HEK293T (cell line): ENCODE results near the gene CKMT2.
A peak's percentile ranks its signal among the peaks of the same experiment; 100 is the strongest.

ENCODE experiments used
- CTCF ChIA-PET: fragments of 350-600 bp; formaldehyde crosslinking; extraction: SDS; loops from one replicate; lab custom pipeline; 2021; ENCODE audit warnings: antibody characterized with exemption, inconsistent platforms; lab: Yijun Ruan, JAX
- POLR2A ChIA-PET: fragments of 350-600 bp; formaldehyde crosslinking; extraction: SDS; loops from one replicate; lab custom pipeline; 2020; ENCODE audit warnings: antibody characterized with exemption, inconsistent platforms; lab: Yijun Ruan, JAX
- DNase-seq: peaks from one replicate; pipeline ENCODE4 v3.0.0; 2012; ENCODE audit warnings: mixed read lengths; ENCODE audit errors: extremely low spot score
- ARNT ChIP-seq: fragments of 450-650 bp; IDR thresholded peaks from 2 replicates; pipeline ENCODE4 v1.6.1; 2017; ENCODE audit warnings: mild to moderate bottlenecking
- BHLHE40 ChIP-seq: fragments of 450-650 bp; IDR thresholded peaks from 2 replicates; pipeline ENCODE4 v1.6.1; 2016; ENCODE audit warnings: mild to moderate bottlenecking, moderate library complexity, borderline replicate concordance
- CTBP1 ChIP-seq: fragments of 450-650 bp; IDR thresholded peaks from 2 replicates; pipeline ENCODE4 v1.6.1; 2016; ENCODE audit warnings: borderline replicate concordance
- ELF4 ChIP-seq: fragments of 450-650 bp; IDR thresholded peaks from 2 replicates; pipeline ENCODE4 v1.6.1; 2017; ENCODE audit warnings: antibody characterized with exemption
- FOXA1 ChIP-seq: fragments of 450-650 bp; IDR thresholded peaks from 2 replicates; pipeline ENCODE4 v1.6.1; 2016; ENCODE audit warnings: mild to moderate bottlenecking
- FOXK2 ChIP-seq: fragments of 450-650 bp; IDR thresholded peaks from 2 replicates; pipeline ENCODE4 v1.6.1; 2016; ENCODE audit warnings: mild to moderate bottlenecking
- FOXM1 ChIP-seq: fragments of 450-650 bp; IDR thresholded peaks from 2 replicates; pipeline ENCODE4 v1.6.1; 2017; ENCODE audit warnings: mild to moderate bottlenecking, borderline replicate concordance
- HDGF ChIP-seq: fragments of 450-650 bp; IDR thresholded peaks from 2 replicates; pipeline ENCODE4 v1.6.1; 2017; ENCODE audit warnings: antibody characterized with exemption, borderline replicate concordance
- L3MBTL2 ChIP-seq: fragments of 450-650 bp; conservative IDR thresholded peaks from 2 replicates; pipeline ENCODE4 v1.6.1; 2016; ENCODE audit warnings: mild to moderate bottlenecking
- LEF1 ChIP-seq: fragments of 450-650 bp; IDR thresholded peaks from 2 replicates; pipeline ENCODE4 v1.6.1; 2017; ENCODE audit warnings: mild to moderate bottlenecking, borderline replicate concordance
- NFRKB ChIP-seq: fragments of 450-650 bp; IDR thresholded peaks from 2 replicates; pipeline ENCODE4 v1.6.1; 2016; ENCODE audit warnings: mild to moderate bottlenecking, moderate library complexity
- SP1 ChIP-seq: fragments of 450-650 bp; IDR thresholded peaks from 2 replicates; pipeline ENCODE4 v1.6.1; 2017
- SUZ12 ChIP-seq: fragments of 450-650 bp; IDR thresholded peaks from 2 replicates; pipeline ENCODE4 v1.6.1; 2016; ENCODE audit warnings: mild to moderate bottlenecking
- TARDBP ChIP-seq: fragments of 450-650 bp; IDR thresholded peaks from 2 replicates; pipeline ENCODE4 v1.6.1; 2016
- ZNF384 ChIP-seq: fragments of 450-650 bp; IDR thresholded peaks from 2 replicates; pipeline ENCODE4 v1.6.1; 2016
- TF ChIP-seq, protein P1 (sequence below): fragments of 450-650 bp; IDR thresholded peaks from 2 replicates; pipeline ENCODE4 v1.6.1; 2016

CKMT2 gene

DNA sequence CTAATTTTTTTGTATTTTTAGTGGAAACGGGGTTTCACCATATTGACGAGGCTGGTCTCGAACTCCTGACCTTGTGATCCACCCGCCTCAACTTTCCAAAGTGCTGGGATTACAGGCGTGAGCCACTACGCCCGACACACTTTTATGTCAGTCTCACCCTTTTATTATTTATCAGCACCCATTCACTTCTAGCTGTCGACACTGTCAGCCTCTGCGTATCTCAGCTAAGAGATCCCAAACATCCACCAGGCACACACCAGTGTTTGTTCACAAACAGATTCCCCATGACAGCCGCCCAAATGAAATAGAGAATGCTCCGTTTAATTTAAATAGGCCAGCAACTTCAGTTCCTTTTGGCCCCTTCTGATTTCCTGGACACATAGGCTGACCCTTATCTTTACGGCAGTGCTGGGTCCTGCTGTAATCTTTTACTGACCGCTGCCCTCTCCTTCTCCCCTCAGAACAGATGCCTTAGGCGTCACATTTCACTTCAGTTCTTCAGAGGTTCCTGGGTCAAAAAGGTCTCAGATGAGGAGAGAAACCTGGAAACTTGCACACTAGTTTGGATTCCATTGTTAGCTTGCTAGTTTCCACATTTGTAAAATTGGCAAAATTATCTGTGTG is 43.1 kb upstream of the CKMT2 start:
- POLR2A ChIA-PET = interaction anchor here (1.0 kb wide), 1 partner anchor 535 kb away, joined by 3 read pairs; no protein-coding TSS in a partner anchor

DNA sequence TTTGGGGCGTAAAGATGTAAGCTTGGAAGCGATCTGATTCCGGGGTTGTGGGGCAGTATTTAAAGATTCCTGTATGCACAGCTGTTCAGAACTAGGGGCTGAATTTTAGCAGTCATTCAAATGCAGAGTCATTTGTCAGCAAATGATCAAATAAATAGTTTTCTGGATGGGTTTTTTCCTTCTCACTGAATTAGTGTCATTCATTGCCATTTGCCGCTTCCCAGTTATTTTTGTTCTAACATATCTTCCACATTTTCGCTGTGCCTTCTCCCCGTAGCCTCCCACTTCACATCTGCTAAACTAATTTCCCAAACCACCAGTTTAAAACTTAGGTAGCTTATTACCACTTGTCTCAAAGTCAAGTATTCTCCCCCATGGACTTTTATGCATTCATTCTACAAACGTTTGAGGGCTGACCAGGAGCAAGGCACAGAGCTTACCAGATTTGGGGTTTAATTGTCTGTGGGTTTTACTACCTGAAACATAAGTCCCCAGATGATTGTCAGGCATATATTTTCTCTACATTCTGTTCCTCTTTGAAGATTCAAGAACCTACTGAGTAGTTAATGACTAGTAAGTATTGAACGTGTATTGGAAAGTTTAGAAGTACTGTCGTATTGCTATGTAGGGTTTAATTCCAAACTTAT is 41.3 kb upstream of the CKMT2 start:
- no peak for DNase-seq
- no peak for TF ChIP-seq LEF1
- TF ChIP-seq NFRKB = no peak
- TF ChIP-seq FOXK2 = no peak
- no peak for TF ChIP-seq ELF4
- TF ChIP-seq, protein P1, sequence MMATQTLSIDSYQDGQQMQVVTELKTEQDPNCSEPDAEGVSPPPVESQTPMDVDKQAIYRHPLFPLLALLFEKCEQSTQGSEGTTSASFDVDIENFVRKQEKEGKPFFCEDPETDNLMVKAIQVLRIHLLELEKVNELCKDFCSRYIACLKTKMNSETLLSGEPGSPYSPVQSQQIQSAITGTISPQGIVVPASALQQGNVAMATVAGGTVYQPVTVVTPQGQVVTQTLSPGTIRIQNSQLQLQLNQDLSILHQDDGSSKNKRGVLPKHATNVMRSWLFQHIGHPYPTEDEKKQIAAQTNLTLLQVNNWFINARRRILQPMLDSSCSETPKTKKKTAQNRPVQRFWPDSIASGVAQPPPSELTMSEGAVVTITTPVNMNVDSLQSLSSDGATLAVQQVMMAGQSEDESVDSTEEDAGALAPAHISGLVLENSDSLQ = no peak
- no peak for TF ChIP-seq ARNT
- no peak for TF ChIP-seq FOXM1
- no peak for TF ChIP-seq SP1
- no peak for TF ChIP-seq TARDBP
- CTCF ChIA-PET = interaction anchor here (0.7 to 1.4 kb wide), 2 partner anchors 10 to 480 kb away, joined by 3 to 4 read pairs; no protein-coding TSS in a partner anchor
- POLR2A ChIA-PET = no interaction called here

More for the DNA sequence above, 43.1 kb upstream of the CKMT2 start:
- TF ChIP-seq FOXM1 = no peak
- TF ChIP-seq SP1 = no peak
- TF ChIP-seq, protein P1 = no peak
- TF ChIP-seq FOXK2 = no peak
- TF ChIP-seq ARNT = no peak
- no peak for TF ChIP-seq NFRKB
- TF ChIP-seq L3MBTL2 = no peak
- TF ChIP-seq HDGF = no peak
- no peak for TF ChIP-seq LEF1
- TF ChIP-seq FOXA1 = no peak
- CTCF ChIA-PET = interaction anchor here (1.1 kb wide), 1 partner anchor 8 kb away, joined by 4 read pairs; no protein-coding TSS in a partner anchor
- no peak for DNase-seq

DNA sequence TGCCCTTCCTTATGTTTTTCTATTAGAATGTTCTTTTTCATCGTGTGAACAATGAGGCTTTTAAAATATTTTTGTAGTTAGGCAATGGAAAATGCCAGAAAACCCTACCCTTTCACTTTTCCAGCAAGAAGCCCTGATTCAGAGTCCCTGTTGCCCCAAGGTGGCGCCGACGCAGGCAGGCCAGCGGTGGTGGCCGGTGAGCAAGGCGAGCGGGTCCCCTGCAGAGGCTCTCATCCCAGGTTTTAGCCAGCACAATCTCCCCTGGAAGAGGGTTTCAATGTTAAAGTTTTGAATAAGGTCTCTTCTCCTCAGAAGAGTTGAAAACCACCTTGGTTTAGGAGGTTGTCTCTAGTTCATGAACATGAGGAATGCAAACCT is 40.8 kb upstream of the CKMT2 start:
- TF ChIP-seq HDGF = no peak
- TF ChIP-seq BHLHE40 = no peak
- ChIA-PET POLR2A (no interaction called here), CTCF (no interaction called here)
- DNase-seq = no peak

DNA sequence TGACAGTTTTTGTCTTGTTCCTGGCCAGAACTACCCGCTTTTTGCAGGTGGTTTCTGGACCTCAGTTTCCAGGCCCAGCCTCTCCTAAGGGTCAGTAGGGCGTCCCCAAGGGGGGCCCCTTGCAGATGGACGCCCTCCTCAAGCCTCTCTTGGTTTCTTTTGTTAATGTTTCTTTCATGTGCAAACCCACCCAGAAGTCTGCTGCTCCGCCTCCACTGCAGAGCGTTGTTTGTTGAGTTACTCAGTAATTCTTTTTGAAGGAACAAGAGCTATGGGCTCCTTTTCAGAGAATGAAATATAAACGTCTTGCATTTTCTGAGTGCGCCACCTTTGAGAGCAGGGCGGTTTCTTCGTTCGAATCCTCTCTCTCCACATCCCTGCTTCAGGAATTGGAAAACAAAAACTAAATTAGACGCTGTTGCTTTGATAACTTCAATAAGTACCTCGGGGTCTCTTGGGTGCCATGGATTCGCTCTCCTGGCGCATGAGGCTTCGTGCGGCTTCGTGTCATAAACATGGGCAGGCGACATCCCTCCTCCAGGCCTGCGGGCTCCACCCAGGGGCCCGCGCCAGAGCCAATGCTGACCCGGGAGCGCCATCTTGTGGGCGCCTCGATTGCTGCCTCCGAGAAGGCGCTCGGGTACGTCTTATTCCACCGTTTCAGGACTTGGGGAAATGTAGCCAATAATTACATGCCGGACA is 38.3 kb upstream of the CKMT2 start:
- TF ChIP-seq ELF4 = no peak
- no peak for TF ChIP-seq FOXK2
- peak; percentile 96 for TF ChIP-seq L3MBTL2
- POLR2A ChIA-PET = no interaction called here
- CTCF ChIA-PET = interaction anchor here (0.6 to 1.1 kb wide), 9 partner anchors 8 to 434 kb away, joined by 3 to 9 read pairs (median 3); partner anchors contain the start of gene RASGRF2
- DNase-seq = peak; percentile 93

DNA sequence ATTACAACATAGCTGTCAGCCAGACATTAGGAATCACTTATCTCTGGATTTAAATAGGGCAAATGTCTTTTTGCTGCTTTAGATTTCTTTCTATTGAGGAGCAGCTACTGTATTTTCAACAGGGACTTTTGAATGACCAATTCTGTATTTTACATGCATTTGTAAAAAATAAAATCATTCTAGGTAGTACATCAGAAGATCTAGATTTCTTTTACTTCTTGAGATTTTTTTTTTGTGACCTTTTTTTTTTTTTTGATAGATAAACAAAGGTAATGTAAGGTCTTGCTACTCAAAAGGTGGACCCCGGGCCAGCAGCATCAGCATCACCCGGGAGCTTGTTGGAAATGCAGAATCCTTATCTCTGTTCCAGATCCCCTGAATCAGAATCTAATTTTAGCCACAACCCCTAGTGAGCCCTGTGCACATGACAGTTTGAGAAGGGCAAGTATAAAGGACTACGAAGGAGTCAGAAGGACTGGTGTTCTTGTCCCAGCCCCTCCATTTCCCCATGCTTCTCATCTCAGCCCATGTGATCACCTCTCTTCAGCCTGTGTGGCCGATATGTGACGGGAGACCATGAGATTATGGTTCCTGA is 37.7 kb upstream of the CKMT2 start:
- POLR2A ChIA-PET = no interaction called here
- CTCF ChIA-PET = interaction anchor here (0.6 to 1.1 kb wide), 9 partner anchors 9 to 435 kb away, joined by 3 to 9 read pairs (median 3); partner anchors contain the start of gene RASGRF2
- DNase-seq = no peak
- TF ChIP-seq FOXM1 = no peak
- no peak for TF ChIP-seq LEF1
- no peak for TF ChIP-seq SUZ12
- no peak for TF ChIP-seq FOXA1
- TF ChIP-seq HDGF = no peak
- no peak for TF ChIP-seq L3MBTL2
- TF ChIP-seq TARDBP = no peak
- no peak for TF ChIP-seq ARNT
- TF ChIP-seq NFRKB = no peak
- no peak for TF ChIP-seq BHLHE40
- no peak for TF ChIP-seq FOXK2
- TF ChIP-seq, protein P1 = no peak
- TF ChIP-seq SP1 = no peak
- TF ChIP-seq CTBP1 = no peak
- no peak for TF ChIP-seq ELF4
- no peak for TF ChIP-seq ZNF384

DNA sequence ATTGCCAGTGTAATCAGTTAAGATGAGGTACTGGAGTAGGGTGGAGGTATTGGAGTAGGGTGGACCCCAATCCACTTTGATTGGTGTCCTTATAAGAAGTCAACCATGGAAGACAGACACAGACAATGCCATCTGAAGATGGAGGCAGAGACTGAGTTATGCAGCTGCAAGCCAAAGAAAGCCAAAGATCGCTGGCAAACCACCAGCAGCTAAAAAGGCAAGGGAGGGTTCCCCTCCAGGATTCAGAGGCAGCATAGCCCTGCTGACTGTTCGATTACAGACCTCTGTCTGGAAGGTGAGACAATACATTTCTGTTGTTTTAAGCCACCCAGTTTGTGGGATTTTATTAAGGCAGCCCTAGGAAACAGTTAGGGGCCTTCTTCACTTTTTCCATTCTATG is 30.5 kb upstream of the CKMT2 start:
- ChIA-PET POLR2A (no interaction called here), CTCF (interaction anchor here (0.6 kb wide), 1 partner anchor 234 kb away, joined by 3 read pairs; no protein-coding TSS in a partner anchor)
- DNase-seq = no peak
- TF ChIP-seq HDGF (no peak), ARNT (no peak)
